Measurements from ENCODE around the gene CD22.
A peak's percentile ranks its signal among the peaks of the same experiment; 100 is the strongest.

Gene CD22

DNA sequence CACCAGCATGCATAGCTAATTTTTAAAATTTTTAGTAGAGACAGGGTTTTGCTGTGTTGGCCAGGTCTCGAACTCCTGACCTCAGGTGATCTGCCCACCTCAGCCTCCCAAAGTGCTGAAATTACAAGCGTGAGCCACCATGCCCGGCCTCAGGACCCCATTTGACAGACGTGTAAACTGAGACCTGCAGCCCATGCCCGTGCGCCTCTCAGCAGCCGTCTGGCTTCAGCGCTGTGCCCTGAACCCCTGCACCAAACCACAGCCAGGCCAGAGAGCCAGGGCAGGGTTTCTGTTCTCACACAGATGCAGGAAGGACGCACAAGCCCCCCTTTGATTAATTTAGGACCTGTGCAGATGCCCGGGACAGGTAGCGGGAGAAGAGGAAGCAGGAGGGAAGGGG lies 11.4 kb downstream of the CD22 start:
- DNase-seq (ENCODE audit: low read depth in 2 of 3, low spot score in 2 of 3) = no peak

DNA sequence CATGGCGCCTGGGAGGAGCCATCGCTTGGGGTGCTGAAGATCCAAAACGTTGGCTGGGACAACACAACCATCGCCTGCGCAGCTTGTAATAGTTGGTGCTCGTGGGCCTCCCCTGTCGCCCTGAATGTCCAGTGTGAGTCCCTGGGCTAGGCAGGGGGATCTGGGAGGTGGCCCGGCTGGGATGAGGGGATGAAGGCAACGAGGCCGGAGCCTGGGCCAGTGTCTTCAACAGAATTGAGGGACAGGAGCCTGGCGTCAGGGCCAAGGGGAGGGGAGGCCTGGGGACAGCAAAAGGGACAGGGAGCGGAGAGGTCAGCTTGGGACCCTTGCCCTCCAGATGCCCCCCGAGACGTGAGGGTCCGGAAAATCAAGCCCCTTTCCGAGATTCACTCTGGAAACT lies 12.0 kb downstream of the CD22 start:
- no peak for DNase-seq (ENCODE audit: low read depth in 2 of 3, low spot score in 2 of 3)

DNA sequence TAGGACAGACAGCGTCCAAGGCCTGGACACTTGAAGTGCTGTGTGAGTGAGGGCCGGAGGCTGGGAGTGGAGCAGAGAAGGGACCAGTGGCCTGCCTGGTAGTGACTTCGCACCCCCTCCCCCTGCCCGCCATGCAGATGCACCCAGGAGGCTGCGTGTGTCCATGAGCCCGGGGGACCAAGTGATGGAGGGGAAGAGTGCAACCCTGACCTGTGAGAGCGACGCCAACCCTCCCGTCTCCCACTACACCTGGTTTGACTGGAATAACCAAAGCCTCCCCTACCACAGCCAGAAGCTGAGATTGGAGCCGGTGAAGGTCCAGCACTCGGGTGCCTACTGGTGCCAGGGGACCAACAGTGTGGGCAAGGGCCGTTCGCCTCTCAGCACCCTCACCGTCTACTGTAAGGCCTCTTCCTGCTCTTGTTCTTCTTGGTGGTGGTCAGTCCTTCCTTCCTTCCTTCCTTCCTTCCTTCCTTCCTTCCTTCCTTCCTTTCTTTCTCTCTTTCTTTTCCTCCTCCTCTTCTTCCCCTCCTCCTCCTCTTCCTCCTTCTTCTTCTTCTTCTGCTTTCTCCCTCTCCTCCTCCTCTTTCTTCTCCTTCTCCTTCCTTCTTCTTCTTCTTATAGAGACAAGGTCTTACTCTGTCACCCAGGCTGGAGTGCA lies 12.7 kb downstream of the CD22 start:
- no peak for DNase-seq (ENCODE audit: low read depth in 2 of 3, low spot score in 2 of 3)

DNA sequence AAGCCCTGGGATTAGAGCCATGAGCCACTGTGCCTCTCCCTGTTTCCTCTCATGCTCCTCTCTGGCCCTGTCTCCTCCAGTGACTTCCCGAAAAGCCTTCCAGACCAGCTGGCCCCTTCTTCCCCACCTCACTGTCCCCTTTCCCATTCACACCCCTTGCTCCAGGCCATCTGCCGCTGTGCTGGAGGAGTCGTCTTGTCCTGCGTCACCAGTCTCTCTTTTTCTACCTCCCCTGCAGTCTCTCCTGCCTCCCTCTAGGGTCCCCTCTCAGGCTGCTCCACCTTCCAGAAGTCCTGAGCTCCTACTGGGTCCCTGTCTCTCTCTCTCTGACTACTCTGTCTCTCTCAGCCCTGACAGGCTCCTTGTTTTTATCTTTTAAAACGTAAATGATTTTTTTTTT lies 13.4 kb downstream of the CD22 start:
- no peak for DNase-seq (ENCODE audit: low read depth in 2 of 3, low spot score in 2 of 3)

DNA sequence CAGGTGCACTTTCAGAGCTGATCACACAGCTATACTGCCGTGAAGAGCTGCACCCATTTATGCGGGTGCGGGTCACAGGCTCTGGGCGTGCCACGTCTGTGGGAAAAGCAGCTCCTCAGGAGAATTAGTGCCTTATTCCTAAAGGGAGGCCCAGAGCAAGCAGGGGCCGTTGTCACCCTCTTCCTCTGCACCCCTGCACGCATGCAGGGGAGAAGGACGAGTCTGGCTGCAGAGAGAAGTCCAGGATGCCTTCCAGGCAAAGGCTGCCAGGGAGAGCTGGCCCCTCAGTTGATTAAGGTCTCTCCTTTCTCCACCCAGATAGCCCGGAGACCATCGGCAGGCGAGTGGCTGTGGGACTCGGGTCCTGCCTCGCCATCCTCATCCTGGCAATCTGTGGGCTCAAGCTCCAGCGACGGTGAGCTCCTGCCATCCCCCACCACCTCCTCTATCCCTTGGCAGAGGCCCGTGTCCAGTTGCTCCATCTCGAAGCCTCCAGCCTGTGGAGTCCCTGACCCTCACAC lies 15.6 kb downstream of the CD22 start:
- no peak for DNase-seq (ENCODE audit: low read depth in 2 of 3, low spot score in 2 of 3)

DNA sequence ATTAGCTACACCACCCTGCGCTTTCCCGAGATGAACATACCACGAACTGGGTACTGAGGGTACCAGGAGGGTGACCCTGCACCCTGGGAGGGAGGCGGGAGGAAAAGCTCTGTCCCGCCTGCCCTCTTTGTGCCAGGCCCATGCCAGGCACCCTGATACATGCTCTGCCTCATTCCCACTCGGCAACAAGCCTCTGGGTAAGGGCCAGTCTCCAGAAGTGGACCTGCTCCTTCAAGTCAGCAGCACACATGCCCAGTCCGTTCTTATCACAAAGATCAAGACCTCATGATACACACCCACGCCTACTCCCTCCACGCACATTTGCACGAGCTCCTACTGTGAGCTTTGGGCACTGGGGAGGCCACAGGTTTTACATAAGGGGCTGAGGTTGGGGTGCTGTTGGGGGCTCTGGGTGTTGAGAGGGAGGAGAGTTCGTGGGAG lies 16.7 kb downstream of the CD22 start:
- DNase-seq (ENCODE audit: low read depth in 2 of 3, low spot score in 2 of 3) = no peak

DNA sequence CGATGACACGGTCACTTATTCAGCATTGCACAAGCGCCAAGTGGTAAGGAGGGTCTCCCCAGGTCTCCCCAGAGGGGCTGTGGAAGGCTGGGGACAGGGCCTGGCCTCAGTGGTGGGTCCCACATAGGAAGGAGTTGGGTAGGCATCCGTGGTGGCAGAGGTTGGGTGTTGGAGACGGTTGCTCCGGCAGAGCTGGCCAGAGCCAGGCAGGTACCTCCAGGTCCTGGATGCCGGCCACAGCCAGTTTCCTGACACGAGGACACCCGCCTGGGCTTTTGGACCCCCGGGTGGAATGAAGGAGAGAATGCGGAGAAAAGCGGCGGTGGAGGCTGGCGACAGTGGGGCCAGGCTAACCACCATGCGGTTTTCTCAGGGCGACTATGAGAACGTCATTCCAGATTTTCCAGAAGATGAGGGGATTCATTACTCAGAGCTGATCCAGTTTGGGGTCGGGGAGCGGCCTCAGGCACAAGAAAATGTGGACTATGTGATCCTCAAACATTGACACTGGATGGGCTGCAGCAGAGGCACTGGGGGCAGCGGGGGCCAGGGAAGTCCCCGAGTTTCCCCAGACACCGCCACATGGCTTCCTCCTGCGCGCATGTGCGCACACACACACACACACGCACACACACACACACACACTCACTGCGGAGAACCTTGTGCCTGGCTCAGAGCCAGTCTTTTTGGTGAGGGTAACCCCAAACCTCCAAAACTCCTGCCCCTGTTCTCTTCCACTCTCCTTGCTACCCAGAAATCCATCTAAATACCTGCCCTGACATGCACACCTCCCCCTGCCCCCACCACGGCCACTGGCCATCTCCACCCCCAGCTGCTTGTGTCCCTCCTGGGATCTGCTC lies 17.4 kb downstream of the CD22 start:
- DNase-seq (ENCODE audit: low read depth in 2 of 3, low spot score in 2 of 3) = peak in 2 of 3 experiments; percentile 42 to 56

DNA sequence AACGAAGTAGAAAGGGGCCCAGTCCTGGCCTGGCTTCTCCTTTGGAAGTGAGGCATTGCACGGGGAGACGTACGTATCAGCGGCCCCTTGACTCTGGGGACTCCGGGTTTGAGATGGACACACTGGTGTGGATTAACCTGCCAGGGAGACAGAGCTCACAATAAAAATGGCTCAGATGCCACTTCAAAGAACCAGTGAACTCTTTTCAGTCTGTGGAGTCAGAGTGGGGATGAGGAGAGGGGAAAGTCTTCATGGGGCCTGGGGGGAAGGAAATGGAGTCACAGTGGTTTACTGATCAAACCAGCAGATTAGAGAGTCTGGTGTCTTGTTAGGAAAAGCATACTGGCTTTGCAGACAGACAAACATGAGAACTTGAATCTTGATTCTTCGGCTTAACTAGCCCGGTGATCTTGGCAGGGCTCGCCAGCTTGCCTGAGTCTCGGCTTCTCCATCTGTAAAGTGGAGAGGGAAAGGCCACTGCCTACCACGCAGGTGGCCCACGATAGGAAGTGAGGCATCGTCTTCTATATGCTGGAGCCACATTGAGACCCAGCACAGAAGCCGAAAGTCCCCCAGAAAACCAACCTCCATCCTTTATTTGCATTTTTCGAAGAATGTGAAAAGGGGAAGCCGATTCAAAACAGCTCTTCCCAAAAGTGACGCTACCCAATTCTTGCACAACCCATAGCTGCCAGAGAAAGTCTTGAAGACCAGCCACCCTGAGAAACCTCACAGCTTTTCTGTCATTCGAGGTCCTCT lies 18.4 kb downstream of the CD22 start, which contains the start of gene FFAR1:
Gene FFAR1, plus strand, starts transcription at position 732 of the 759 bp plus-strand sequence. CDS start 3,650 bp downstream, outside the sequence.
- DNase-seq (ENCODE audit: low read depth in 2 of 3, low spot score in 2 of 3) = peak; percentile 36 to 45 (median 43)

DNA sequence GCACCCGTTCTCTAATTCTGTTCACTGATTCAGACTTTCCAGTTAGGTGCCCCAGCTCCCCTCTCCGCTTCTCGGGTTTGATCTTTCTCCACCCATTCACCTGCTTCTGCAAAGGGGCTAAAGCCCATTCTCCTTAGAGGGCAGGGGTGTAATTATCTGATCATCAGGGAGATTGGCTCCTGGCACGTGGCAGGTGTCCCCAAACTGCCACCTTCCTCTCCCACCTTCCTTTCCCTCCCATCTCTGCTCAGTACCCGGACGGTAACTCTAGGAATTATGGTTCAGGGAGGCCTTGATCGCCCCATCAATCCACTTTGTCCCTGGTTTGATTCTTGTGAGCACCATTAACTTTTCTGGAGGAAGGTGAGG lies 18.9 kb downstream of the CD22 start:
- no peak for DNase-seq (ENCODE audit: low read depth in 2 of 3, low spot score in 2 of 3)

DNA sequence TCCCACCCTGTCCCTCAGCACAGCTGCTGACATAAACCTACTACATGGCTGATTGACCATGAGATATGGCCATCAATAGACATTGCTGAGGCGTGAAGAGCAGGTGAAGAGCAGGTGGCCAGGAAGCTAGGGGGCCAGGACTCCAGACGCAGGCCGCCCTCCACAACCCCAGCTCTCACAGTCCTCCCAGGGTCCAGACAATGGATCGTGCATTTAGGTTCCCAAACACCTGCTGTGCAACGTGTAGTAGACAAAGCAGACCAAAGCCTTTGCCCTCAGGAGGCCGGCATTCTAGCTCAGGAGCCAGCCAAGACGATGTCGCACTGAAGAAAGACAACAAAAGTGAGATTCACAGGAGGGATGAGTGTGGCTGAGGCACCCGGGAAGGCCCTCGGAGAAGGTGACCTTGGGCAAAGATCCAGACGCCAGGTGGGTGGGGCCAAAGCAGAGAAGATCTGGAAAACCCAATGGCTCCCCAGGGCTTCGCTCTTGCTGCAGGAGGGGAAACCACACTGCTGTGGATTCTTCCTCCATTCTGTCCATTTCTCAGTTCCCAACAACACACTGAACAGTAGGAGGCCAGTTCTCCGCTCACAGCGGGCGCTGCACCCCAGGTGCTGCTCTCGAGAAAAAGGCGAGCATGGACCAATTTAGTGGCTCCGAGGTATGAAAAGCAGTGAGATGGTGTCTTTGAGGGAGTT lies 20.1 kb downstream of the CD22 start:
- DNase-seq (ENCODE audit: low read depth in 2 of 3, low spot score in 2 of 3) = no peak

DNA sequence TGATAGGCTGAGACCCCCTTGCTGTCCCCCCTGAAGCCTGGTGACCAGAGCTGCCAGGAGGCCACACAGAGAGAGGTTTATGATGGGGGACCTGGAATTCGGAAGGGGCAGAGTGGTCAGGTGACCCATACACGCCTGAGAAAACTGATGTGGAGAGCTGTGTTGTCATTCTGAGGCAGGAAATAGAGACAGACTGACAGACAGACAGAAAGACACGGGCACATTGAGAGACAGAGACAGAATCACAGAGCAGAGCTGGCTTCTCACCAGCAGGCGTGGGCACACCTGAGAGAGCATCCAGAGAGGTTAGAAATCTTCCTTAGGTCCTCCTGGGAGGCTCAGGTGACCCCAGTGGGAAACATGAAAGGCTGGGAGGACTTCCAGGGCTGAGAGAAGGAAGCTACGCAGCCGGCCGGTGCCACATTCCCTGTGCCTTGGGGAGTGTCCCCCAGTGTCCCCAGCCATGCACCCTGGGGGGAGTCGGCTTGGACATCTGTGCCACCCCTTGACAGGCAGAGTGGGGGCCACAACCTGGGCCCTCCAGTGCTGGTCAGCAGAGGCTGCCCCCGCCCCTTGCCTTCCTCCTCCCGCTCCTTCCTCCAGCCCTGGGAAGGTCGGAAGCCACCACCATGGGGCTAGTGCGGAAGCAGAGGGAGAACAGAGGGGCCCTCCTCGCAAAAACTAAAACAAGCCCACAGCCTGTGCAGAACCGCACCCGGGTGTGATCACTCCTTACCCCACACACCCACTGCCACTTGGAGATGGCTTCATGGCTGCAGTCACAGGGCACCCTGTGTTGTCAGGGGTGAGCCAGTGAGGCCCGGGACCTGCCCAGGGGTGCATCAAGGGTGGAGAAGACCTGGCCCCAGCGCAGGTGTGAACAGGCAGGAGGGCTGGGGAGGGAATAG lies 20.9 kb downstream of the CD22 start:
- no peak for DNase-seq (ENCODE audit: low read depth in 2 of 3, low spot score in 2 of 3)

DNA sequence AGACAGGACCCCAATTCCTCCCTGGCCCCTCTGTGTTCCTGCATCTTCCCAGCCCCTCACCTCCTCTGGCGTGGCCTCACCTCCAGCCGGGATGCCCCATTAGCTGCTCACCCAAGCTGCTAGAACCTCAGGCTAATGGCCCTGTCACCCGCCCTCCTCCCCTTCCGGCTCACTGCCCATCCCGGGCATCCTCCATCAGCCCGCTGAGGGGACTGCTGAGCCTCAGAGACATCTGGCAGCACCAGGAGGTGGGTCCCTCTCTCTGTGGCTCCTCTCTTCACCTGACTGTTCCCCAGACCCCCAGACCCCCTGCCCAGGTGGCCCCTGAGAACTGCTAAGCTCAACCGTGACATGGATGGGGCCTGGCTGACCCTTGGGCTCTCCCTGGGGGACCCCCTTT lies 21.6 kb downstream of the CD22 start:
- no peak for DNase-seq (ENCODE audit: low read depth in 2 of 3, low spot score in 2 of 3)

DNA sequence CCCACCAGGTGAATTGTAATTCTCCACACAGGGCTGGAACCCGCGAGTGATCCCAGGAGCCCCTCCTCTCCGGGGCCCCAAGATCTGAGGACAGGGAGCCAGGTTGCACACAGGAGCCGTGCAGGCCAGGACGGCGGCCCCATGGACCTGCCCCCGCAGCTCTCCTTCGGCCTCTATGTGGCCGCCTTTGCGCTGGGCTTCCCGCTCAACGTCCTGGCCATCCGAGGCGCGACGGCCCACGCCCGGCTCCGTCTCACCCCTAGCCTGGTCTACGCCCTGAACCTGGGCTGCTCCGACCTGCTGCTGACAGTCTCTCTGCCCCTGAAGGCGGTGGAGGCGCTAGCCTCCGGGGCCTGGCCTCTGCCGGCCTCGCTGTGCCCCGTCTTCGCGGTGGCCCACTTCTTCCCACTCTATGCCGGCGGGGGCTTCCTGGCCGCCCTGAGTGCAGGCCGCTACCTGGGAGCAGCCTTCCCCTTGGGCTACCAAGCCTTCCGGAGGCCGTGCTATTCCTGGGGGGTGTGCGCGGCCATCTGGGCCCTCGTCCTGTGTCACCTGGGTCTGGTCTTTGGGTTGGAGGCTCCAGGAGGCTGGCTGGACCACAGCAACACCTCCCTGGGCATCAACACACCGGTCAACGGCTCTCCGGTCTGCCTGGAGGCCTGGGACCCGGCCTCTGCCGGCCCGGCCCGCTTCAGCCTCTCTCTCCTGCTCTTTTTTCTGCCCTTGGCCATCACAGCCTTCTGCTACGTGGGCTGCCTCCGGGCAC lies 22.6 kb downstream of the CD22 start:
- no peak for DNase-seq (ENCODE audit: low read depth in 2 of 3, low spot score in 2 of 3)

DNA sequence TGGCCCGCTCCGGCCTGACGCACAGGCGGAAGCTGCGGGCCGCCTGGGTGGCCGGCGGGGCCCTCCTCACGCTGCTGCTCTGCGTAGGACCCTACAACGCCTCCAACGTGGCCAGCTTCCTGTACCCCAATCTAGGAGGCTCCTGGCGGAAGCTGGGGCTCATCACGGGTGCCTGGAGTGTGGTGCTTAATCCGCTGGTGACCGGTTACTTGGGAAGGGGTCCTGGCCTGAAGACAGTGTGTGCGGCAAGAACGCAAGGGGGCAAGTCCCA lies 23.1 kb downstream of the CD22 start:
- no peak for DNase-seq (ENCODE audit: low read depth in 2 of 3, low spot score in 2 of 3)

DNA sequence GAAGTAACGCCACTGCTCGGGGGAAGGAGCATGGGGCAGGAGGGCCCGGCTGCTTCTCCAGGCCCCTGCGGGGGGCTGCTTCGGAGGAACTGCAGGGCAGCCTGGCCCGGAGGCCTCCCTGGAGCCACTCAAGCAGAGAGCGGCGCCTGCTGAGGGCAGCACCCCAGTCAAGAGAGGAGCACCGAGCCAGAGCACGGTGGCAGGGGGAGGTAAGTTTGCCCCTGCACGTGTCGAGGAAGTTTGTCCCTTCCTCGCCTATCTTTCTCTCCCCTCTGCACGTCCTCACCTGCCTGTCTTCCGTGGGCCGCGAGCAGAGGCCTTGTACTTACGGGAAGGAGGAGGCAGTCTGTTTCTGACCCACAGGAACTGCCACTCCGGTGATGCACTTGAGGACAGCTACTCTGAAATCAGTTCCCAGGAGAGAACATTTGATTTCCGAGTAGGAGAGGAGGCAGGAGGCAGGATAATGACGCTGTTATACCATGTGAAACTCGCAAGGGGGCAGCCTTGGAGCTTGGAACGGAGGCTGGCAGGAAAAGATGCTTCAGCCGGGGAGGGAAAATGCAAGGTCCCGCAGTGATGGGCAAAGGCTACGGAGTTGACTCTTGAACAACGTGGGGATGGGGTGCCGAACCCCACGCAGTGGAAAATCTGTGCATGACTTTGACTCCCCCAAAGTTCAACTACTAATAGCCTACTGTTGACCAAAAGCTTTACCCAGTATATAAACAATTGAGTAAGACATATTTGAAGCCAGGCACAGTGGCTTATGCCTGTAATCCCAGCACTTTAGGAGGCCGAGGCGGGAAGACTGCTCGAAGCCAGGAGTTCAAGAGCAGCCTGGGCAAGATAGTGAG lies 23.7 kb downstream of the CD22 start:
- peak; percentile 28 to 60 (median 40) for DNase-seq (ENCODE audit: low read depth in 2 of 3, low spot score in 2 of 3)

DNA sequence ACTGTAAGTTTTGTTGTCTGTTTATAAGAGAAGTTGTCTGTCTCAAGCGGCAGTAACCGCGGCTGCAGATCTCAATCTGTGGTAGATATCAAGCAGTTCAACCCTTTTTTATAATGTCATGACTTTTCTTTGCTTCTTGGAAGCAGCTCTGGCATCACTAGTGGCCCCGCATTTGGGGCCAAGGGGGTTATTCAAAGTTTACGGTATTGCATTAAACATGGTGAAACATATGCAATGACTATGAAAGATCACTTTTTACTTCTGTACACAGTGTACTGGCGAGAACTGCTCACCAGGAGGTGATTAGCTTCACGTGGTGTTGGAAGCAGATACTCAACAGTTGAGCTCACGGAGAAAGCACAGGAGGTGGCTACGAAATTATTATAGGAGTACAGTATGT lies 24.6 kb downstream of the CD22 start:
- no peak for DNase-seq (ENCODE audit: low read depth in 2 of 3, low spot score in 2 of 3)

DNA sequence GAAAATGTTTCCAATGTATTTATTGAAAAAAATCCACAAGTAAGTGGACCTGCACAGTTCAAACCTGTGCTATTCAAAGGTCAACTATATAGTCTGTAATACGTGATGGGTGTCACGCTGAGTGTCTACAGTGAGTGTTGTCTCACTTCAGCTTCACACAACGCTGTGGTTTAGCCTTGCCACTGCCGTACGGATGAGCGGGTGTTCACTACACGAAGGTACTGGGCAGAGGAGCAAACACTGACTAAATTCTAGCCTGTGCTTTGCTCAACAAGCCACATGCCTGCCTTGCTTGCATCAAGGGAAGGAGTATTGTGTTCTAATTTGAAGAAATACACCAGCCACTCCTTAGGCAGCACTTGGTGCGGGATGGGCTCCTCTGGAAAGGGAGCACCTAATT lies 25.9 kb downstream of the CD22 start:
- DNase-seq (ENCODE audit: low read depth in 2 of 3, low spot score in 2 of 3) = no peak

DNA sequence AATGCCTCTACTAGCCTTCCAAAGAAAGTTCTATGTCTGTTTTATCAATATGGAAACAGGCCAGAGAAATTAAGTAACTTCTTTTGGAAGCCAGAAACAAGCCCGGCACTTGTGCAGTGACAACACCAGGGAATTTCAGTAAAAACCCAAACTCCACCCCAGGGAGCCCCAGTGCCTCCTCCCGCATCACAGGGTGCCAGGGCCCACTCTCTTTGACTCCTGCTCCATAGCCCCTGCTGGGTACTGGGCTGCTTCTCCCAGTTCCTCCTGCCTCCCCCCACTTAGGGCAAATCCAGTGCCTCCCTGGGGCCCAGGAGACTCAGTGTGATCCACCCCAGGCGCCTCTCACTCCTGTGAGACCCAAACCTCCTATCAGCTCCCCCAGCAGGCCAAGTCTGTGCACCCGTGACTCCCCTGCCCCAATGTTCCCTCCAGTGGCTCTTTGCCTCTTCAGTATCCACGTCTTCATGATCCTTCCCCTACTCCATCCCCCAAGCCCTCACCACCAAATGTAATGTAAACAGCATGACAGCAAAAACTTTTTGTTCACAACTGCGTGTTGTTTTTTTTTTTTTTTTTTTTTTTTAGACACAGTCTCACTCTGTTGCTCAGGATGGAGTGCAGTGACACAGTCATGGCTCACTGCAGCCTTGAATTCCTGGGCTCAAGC lies 26.9 kb downstream of the CD22 start:
- no peak for DNase-seq (ENCODE audit: low read depth in 2 of 3, low spot score in 2 of 3)
